GM18868 (cell line): ENCODE data around the gene FLNB.
"Not testable (repeated sequence)": the region's sequence is repeated elsewhere in the genome, so short reads cannot be mapped to it uniquely, and the experiment has no call there.

Source experiments
- ATAC-seq: cut with Tn5 transposase; IDR thresholded peaks from one replicate; pipeline ENCODE4 v1.9.1; 2021; ENCODE audit warnings: mild to moderate bottlenecking, moderate library complexity; ENCODE audit not compliant: unreplicated experiment

FLNB gene

GRCh38 chr3:58197588-58197987, 189.4 kb downstream of the FLNB start:
- ATAC-seq = no peak

GRCh38 chr3:58198362-58198761, 190.1 kb downstream of the FLNB start:
- no peak for ATAC-seq

GRCh38 chr3:58198804-58199203, 190.6 kb downstream of the FLNB start:
- no peak for ATAC-seq

- no peak for ATAC-seq
These were observed 192.0 kb downstream of the FLNB start for GRCh38 chr3:58200121-58200709.

GRCh38 chr3:58200846-58201355, 192.7 kb downstream of the FLNB start:
- peak; percentile 29 for ATAC-seq

GRCh38 chr3:58201451-58201850, 193.2 kb downstream of the FLNB start:
- not testable (repeated sequence) for ATAC-seq

- peak; percentile 84 for ATAC-seq
These were observed 194.7 kb downstream of the FLNB start for GRCh38 chr3:58202917-58203360.

- ATAC-seq = no peak
These were observed 195.3 kb downstream of the FLNB start for GRCh38 chr3:58203541-58203940.

- ATAC-seq = no peak
These were observed 196.5 kb downstream of the FLNB start for GRCh38 chr3:58204720-58205119.

- no peak for ATAC-seq
These were observed 197.8 kb downstream of the FLNB start for GRCh38 chr3:58205981-58206380.

- no peak for ATAC-seq
These were observed 198.3 kb downstream of the FLNB start for GRCh38 chr3:58206406-58207011.

- no peak for ATAC-seq
These were observed 199.7 kb downstream of the FLNB start for GRCh38 chr3:58207954-58208353.

GRCh38 chr3:58209933-58210332, 201.7 kb downstream of the FLNB start:
- ATAC-seq = no peak

- ATAC-seq = no peak
These were observed 202.7 kb downstream of the FLNB start, which contains the start of gene DNASE1L3 for GRCh38 chr3:58210761-58211460. DNASE1L3 (minus strand) TSS chr3:58210972; CDS start chr3:58210906, 66 bp downstream.

- ATAC-seq = peak; percentile 78
These were observed 206.5 kb downstream of the FLNB start for GRCh38 chr3:58214484-58215316.

- ATAC-seq = no peak
These were observed 207.2 kb downstream of the FLNB start for GRCh38 chr3:58215317-58216025.

- ATAC-seq = no peak
These were observed 208.4 kb downstream of the FLNB start for GRCh38 chr3:58216496-58217195.

GRCh38 chr3:58217209-58217811, 209.1 kb downstream of the FLNB start:
- ATAC-seq = peak; percentile 29

GRCh38 chr3:58218904-58219303, 210.7 kb downstream of the FLNB start:
- ATAC-seq = no peak
